ENCODE results near the gene SLC9A9.

SLC9A9 gene

GRCh38 chr3:143413372-143413771 lies 434.9 kb downstream of the SLC9A9 start:
- no peak for DNase-seq (ENCODE audit: low spot score)

GRCh38 chr3:143412084-143412483 lies 436.2 kb downstream of the SLC9A9 start:
- no peak for DNase-seq (ENCODE audit: low spot score)

GRCh38 chr3:143410259-143410658 lies 438.0 kb downstream of the SLC9A9 start:
- no peak for DNase-seq (ENCODE audit: low spot score)

- DNase-seq (ENCODE audit: low spot score): no peak
These were observed 439.5 kb downstream of the SLC9A9 start for GRCh38 chr3:143408771-143409170.

- DNase-seq (ENCODE audit: low spot score): no peak
These were observed 445.7 kb downstream of the SLC9A9 start for GRCh38 chr3:143402602-143403001.

GRCh38 chr3:143396790-143397189 lies 451.5 kb downstream of the SLC9A9 start:
- DNase-seq (ENCODE audit: low spot score): no peak

GRCh38 chr3:143389388-143389787 lies 458.9 kb downstream of the SLC9A9 start:
- no peak for DNase-seq (ENCODE audit: low spot score)

- DNase-seq (ENCODE audit: low spot score): no peak
These were observed 460.8 kb downstream of the SLC9A9 start for GRCh38 chr3:143387425-143387824.

- DNase-seq (ENCODE audit: low spot score): no peak
These were observed 464.2 kb downstream of the SLC9A9 start for GRCh38 chr3:143384076-143384475.

GRCh38 chr3:143383421-143383820 lies 464.8 kb downstream of the SLC9A9 start:
- DNase-seq (ENCODE audit: low spot score): no peak

GRCh38 chr3:143382816-143383215 lies 465.5 kb downstream of the SLC9A9 start:
- DNase-seq (ENCODE audit: low spot score): no peak

GRCh38 chr3:143380449-143380848 lies 467.8 kb downstream of the SLC9A9 start:
- DNase-seq (ENCODE audit: low spot score): no peak

- DNase-seq (ENCODE audit: low spot score): no peak
These were observed 472.6 kb downstream of the SLC9A9 start for GRCh38 chr3:143375698-143376097.

GRCh38 chr3:143367171-143367570 lies 481.1 kb downstream of the SLC9A9 start:
- no peak for DNase-seq (ENCODE audit: low spot score)

- DNase-seq (ENCODE audit: low spot score): no peak
These were observed 481.6 kb downstream of the SLC9A9 start for GRCh38 chr3:143366672-143367071.

GRCh38 chr3:143363949-143364348 lies 484.3 kb downstream of the SLC9A9 start:
- DNase-seq (ENCODE audit: low spot score): no peak

- peak; percentile 25 for DNase-seq (ENCODE audit: low spot score)
These were observed 485.0 kb downstream of the SLC9A9 start for GRCh38 chr3:143363276-143363675.

- no peak for DNase-seq (ENCODE audit: low spot score)
These were observed 485.9 kb downstream of the SLC9A9 start for GRCh38 chr3:143362115-143362991.

GRCh38 chr3:143361589-143361988 lies 486.7 kb downstream of the SLC9A9 start:
- no peak for DNase-seq (ENCODE audit: low spot score)

- no peak for DNase-seq (ENCODE audit: low spot score)
These were observed 488.0 kb downstream of the SLC9A9 start for GRCh38 chr3:143360244-143360643.

- DNase-seq (ENCODE audit: low spot score): no peak
These were observed 489.3 kb downstream of the SLC9A9 start for GRCh38 chr3:143358793-143359491.

- no peak for DNase-seq (ENCODE audit: low spot score)
These were observed 490.0 kb downstream of the SLC9A9 start for GRCh38 chr3:143358155-143358792.

GRCh38 chr3:143357700-143358099 lies 490.6 kb downstream of the SLC9A9 start:
- DNase-seq (ENCODE audit: low spot score): no peak

Data from NAMALWA (cell line).